IMR-90 (cell line): ENCODE measurements around the gene PRSS33.

Experiments
- BHLHE40 ChIP-seq: fragments of 150-350 bp; IDR thresholded peaks from 2 replicates; pipeline ENCODE4 v1.6.1; 2016; ENCODE audit warnings: mild to moderate bottlenecking, low read depth, low read length
- CEBPB ChIP-seq: IDR thresholded peaks from 2 replicates; pipeline ENCODE4 v1.6.1; 2012; ENCODE audit warnings: low read depth, low read length, improper control_type of control experiment
- CHD1 ChIP-seq: IDR thresholded peaks from 2 replicates; pipeline ENCODE4 v1.6.1; 2012; ENCODE audit warnings: low read depth, low read length, improper control_type of control experiment
- CTCF ChIP-seq: conservative IDR thresholded peaks from 2 replicates; pipeline ENCODE4 v1.5.1; 2012; ENCODE audit warnings: mild to moderate bottlenecking, low read depth, low read length, improper control_type of control experiment
- MXI1 ChIP-seq: IDR thresholded peaks from 2 replicates; pipeline ENCODE4 v1.6.1; 2012; ENCODE audit warnings: low read depth, mild to moderate bottlenecking, low read length, moderate library complexity, borderline replicate concordance
- POLR2A ChIP-seq: IDR thresholded peaks from 2 replicates; pipeline ENCODE4 v1.6.1; 2012; ENCODE audit warnings: mild to moderate bottlenecking, low read depth, low read length
- RAD21 ChIP-seq: IDR thresholded peaks from 2 replicates; pipeline ENCODE4 v1.6.1; 2012; ENCODE audit warnings: low read length, improper control_type of control experiment
- RCOR1 ChIP-seq: IDR thresholded peaks from 2 replicates; pipeline ENCODE4 v1.6.1; 2012; ENCODE audit warnings: mild to moderate bottlenecking, low read length, improper control_type of control experiment; ENCODE audit not compliant: insufficient replicate concordance
- RFX5 ChIP-seq: IDR thresholded peaks from 2 replicates; pipeline ENCODE4 v1.8.0; 2012; ENCODE audit warnings: low read depth, mild to moderate bottlenecking, low read length, moderate library complexity

GRCh38 chr16:2785101-2785991 is 2.0 kb downstream of the PRSS33 start:
- peak; percentile 6; the same call in 1 of the 2 replicates for TF ChIP-seq CTCF
- no peak for TF ChIP-seq POLR2A
- no peak for TF ChIP-seq CHD1
- no peak for TF ChIP-seq BHLHE40
- no peak for TF ChIP-seq RCOR1
- TF ChIP-seq RFX5, result no peak
- TF ChIP-seq RAD21, result no peak
- no peak for TF ChIP-seq CEBPB
- no peak for TF ChIP-seq MXI1
